Ovary (tissue), 3 donors: ENCODE results near the gene ZNF621.

ENCODE experiments used
- CTCF ChIP-seq, 3 donors: fragments of 450-650 bp in 2 of 3; fragments of 200-600 bp in 1 of 3; IDR thresholded peaks; one replicate each; pipeline versions ENCODE4 v1.5.1 to v1.8.0; 2016 to 2022; ENCODE audit warnings: antibody characterized with exemption in 3 of 3, mild to moderate bottlenecking in 1 of 3
- POLR2A ChIP-seq: fragments of 450-650 bp; IDR thresholded peaks from one replicate; pipeline ENCODE4 v1.6.1; 2017; ENCODE audit warnings: antibody characterized with exemption, mild to moderate bottlenecking, moderate library complexity
- donor health status: DM: no; HTN: no; CAD: no.

GRCh38 chr3:40490916-40491315 is 33.8 kb upstream of the ZNF621 start:
- TF ChIP-seq CTCF (IDR thresholded peaks at IDR 0.05) = no peak
- no peak for TF ChIP-seq POLR2A
